ENCODE results near the gene FBLN1. TPM values are rescaled to one million over a fixed set of nuclear protein-coding genes. Genes with fewer than 3 reads are reported as not detected.
"Not testable (repeated sequence)": the region's sequence is repeated elsewhere in the genome, so short reads cannot be mapped to it uniquely, and the experiment has no call there.

FBLN1 gene
- total RNA-seq, 2 experiments from 2014 or later: not detected

DNA sequence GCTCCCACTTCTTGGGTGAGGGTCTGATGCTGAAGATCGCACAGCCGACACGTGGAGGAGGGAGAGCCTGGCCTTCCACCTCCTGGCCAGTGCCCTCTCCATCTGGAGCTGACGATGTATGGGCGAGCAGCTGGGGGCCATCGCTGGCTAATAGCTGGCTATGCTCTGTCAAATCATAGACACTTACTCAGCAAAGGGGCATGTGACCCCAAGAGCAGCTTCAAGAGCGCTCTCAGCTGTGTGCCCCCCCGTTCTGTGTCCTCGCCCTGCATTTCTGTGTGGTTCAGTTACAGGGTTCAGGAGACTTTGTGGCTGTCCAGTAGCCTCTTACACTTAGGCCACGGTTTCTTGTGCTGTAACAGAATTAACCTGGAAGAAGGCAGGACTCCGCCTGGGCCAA, 26.4 kb downstream of the FBLN1 start:
- POLR2A ChIA-PET: no interaction called here
- H3K4me1 Mint-ChIP-seq: no peaks in the 10 kb centered on the region
- no peaks in the 10 kb centered on the region for H3K9me3 Mint-ChIP-seq
- CTCF ChIA-PET: no interaction called here
- DNase-seq: no peak
- H3K27ac Mint-ChIP-seq: no peak overlapping the region
- no peaks in the 10 kb centered on the region for H3K36me3 Mint-ChIP-seq (ENCODE audit: low read depth)
- no peaks in the 10 kb centered on the region for H3K27me3 Mint-ChIP-seq
- no peak overlapping the region for H3K4me3 Mint-ChIP-seq

GRCh38 chr22:45529971-45530575, 27.4 kb downstream of the FBLN1 start:
- H3K36me3 Mint-ChIP-seq (ENCODE audit: low read depth): no peaks in the 10 kb centered on the region
- H3K27ac Mint-ChIP-seq: no peak overlapping the region
- H3K4me1 Mint-ChIP-seq: no peaks in the 10 kb centered on the region
- ChIA-PET POLR2A (no interaction called here), CTCF (no interaction called here)
- H3K4me3 Mint-ChIP-seq: no peak overlapping the region
- DNase-seq: no peak
- no peaks in the 10 kb centered on the region for H3K9me3 Mint-ChIP-seq
- H3K27me3 Mint-ChIP-seq: no peaks in the 10 kb centered on the region

DNA sequence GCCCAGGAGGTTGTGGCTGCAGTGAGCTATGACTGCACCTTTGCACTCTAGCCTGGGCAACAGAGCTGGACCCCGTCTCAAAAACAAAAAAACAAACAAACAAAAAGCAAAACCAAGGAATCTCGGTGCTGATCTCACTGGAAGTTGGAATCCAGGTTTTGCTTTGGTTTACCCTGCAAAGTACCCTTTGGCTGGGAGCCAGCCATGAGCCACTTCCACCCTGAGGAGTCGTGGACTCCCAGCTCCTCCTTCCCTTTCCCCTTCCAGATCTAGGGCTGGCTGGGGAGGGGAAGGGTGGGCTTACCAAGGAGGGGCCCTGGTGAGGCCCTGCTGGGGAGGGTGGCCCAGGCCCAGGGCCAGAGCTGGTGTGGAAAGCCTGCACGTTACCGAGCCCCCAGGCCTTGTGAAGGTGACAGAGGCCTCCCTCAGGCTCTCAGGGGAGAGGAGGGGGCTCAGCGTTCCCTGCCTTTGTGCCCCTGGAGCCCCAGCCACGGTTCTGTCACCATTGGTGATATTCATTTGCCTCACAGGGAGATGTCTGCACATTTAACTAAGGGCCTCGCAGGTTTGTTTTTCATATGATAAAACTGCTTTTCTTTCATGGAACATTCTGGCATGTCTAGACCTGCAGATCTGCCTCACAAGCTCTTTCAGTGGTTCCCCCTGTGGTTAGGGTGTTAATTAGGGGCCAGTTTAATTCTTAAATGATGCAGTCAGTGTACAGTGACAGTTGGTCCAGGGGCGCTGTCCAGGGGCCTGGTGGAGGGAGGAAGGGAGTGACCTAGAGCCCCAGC, 29.0 kb downstream of the FBLN1 start:
- H3K4me1 Mint-ChIP-seq: no peaks in the 10 kb centered on the region
- CTCF ChIA-PET: interaction anchor here (0.7 kb wide), 1 partner anchor 45 kb away, joined by 3 read pairs; no protein-coding TSS in a partner anchor
- no peak for DNase-seq
- no peak overlapping the region for H3K4me3 Mint-ChIP-seq
- H3K9me3 Mint-ChIP-seq: no peaks in the 10 kb centered on the region
- no peaks in the 10 kb centered on the region for H3K27me3 Mint-ChIP-seq
- POLR2A ChIA-PET: no interaction called here
- H3K36me3 Mint-ChIP-seq (ENCODE audit: low read depth): no peaks in the 10 kb centered on the region
- H3K27ac Mint-ChIP-seq: no peak overlapping the region

DNA sequence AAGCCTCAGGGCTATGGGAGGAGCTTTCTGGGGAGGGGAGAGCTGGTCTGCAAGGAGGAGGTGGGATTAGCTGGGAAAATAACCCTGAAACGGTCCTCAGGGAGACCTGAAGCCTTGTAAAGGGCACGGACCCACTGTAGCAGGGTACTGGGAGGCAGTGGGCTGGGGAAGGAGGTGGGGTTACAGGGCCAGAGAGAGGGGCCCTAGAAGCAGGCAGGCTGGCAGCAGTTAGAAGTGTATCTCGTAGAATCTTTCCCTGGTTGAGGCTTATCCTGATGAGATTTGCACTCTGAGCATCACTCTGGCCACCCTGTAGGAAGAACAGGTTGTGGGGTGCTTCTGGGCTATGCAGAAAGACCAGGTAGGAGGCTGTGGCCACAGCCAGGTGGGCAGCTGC, 29.6 kb downstream of the FBLN1 start:
- no peaks in the 10 kb centered on the region for H3K9me3 Mint-ChIP-seq
- CTCF ChIA-PET: no interaction called here
- POLR2A ChIA-PET: no interaction called here
- no peaks in the 10 kb centered on the region for H3K36me3 Mint-ChIP-seq (ENCODE audit: low read depth)
- H3K27me3 Mint-ChIP-seq: no peaks in the 10 kb centered on the region
- H3K27ac Mint-ChIP-seq: no peak overlapping the region
- no peaks in the 10 kb centered on the region for H3K4me1 Mint-ChIP-seq
- no peak overlapping the region for H3K4me3 Mint-ChIP-seq
- no peak for DNase-seq

DNA sequence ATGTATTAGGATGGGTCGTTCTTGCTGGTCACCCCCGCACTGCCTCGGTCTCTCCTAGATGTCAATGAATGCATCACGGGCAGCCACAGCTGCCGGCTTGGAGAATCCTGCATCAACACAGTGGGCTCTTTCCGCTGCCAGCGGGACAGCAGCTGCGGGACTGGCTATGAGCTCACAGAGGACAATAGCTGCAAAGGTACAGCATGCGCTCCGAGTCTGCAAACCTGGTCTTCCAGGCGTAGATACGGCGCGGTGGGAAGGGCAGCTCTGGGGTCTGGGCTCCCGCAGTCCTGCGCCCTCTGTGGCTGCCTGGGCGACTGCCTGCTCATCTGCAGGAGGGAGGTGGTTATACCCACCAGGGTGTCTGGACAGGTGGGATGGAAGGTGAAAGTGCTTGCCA, 31.0 kb downstream of the FBLN1 start:
- ChIA-PET POLR2A (no interaction called here), CTCF (interaction anchor here (0.6 kb wide), 2 partner anchors 22 to 275 kb away, joined by 3 read pairs; no protein-coding TSS in a partner anchor)
- no peak for DNase-seq
- Mint-ChIP-seq H3K9me3 (no peaks in the 10 kb centered on the region), H3K4me3 (no peak overlapping the region), H3K27ac (no peak overlapping the region), H3K27me3 (no peaks in the 10 kb centered on the region), H3K4me1 (no peaks in the 10 kb centered on the region), H3K36me3 (ENCODE audit: low read depth) (no peaks in the 10 kb centered on the region)

GRCh38 chr22:45534339-45535192, 31.9 kb downstream of the FBLN1 start:
- H3K27ac Mint-ChIP-seq: no peak overlapping the region
- DNase-seq: no peak
- no peak overlapping the region for H3K4me3 Mint-ChIP-seq
- H3K9me3 Mint-ChIP-seq: no peaks in the 10 kb centered on the region
- CTCF ChIA-PET: interaction anchor here (0.6 to 0.7 kb wide), 4 partner anchors 21 to 274 kb away, joined by 3 to 4 read pairs (median 3); no protein-coding TSS in a partner anchor
- H3K4me1 Mint-ChIP-seq: no peaks in the 10 kb centered on the region
- no peaks in the 10 kb centered on the region for H3K36me3 Mint-ChIP-seq (ENCODE audit: low read depth)
- POLR2A ChIA-PET: no interaction called here
- no peaks in the 10 kb centered on the region for H3K27me3 Mint-ChIP-seq

GRCh38 chr22:45535290-45535689, 32.6 kb downstream of the FBLN1 start:
- H3K36me3 Mint-ChIP-seq (ENCODE audit: low read depth): no peaks in the 10 kb centered on the region
- H3K4me3 Mint-ChIP-seq: no peak overlapping the region
- no peaks in the 10 kb centered on the region for H3K9me3 Mint-ChIP-seq
- no peaks in the 10 kb centered on the region for H3K4me1 Mint-ChIP-seq
- H3K27me3 Mint-ChIP-seq: no peaks in the 10 kb centered on the region
- ChIA-PET POLR2A (no interaction called here), CTCF (no interaction called here)
- H3K27ac Mint-ChIP-seq: no peak overlapping the region
- DNase-seq: no peak

DNA sequence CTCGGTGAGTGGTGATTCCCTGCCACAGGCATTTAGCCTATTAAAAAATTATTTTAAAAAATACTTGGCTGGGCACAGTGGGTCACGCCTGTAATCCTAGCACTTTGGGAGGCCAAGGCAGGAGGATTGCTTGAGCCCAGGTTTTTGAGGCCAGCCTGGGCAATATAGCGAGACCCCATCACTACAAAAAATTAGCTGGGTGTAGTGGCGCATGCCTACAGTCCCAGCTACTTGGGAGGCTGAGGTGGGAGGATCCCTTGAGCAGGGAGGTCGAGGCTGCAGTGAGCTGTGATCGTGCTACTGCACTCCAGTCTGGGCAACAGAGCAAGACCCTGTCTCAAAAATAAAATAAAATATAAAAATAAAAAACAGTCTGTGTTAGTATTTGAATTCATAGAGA, 33.2 kb downstream of the FBLN1 start:
- H3K27ac Mint-ChIP-seq; POLR2A ChIA-PET; H3K27me3 Mint-ChIP-seq; H3K36me3 Mint-ChIP-seq (ENCODE audit: low read depth); H3K4me1 Mint-ChIP-seq; H3K4me3 Mint-ChIP-seq; DNase-seq; H3K9me3 Mint-ChIP-seq; CTCF ChIA-PET: not testable (repeated sequence)

DNA sequence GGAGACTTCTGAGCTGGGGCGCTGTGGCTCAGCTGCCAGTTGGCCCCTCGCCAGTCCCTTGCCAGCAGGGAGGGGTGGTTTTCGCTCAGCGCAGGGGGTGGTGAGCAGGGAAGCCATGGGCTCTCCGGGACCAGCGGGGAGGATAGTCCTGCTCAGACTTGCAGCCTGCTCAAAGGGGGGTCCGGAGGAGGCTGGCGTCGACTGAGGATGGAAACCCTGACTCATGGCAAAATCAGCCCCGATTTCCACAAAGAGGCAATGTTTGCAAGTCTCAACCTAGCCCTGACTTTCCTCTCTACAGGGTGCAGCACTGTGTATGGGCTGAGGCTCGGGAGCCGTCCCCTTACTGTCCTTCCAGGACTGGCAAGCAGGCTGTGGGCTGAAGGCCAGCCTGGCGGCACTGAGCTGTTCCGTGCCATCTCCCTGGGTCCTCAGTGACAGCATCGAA, 35.1 kb downstream of the FBLN1 start:
- POLR2A ChIA-PET: no interaction called here
- no peak overlapping the region for H3K27ac Mint-ChIP-seq
- no peak for DNase-seq
- H3K4me3 Mint-ChIP-seq: no peak overlapping the region
- CTCF ChIA-PET: interaction anchor here (1.2 kb wide), 1 partner anchor 10 kb away, joined by 3 read pairs; no protein-coding TSS in a partner anchor
- H3K27me3 Mint-ChIP-seq: no peaks in the 10 kb centered on the region
- no peaks in the 10 kb centered on the region for H3K9me3 Mint-ChIP-seq
- no peaks in the 10 kb centered on the region for H3K4me1 Mint-ChIP-seq
- H3K36me3 Mint-ChIP-seq (ENCODE audit: low read depth): no peaks in the 10 kb centered on the region

DNA sequence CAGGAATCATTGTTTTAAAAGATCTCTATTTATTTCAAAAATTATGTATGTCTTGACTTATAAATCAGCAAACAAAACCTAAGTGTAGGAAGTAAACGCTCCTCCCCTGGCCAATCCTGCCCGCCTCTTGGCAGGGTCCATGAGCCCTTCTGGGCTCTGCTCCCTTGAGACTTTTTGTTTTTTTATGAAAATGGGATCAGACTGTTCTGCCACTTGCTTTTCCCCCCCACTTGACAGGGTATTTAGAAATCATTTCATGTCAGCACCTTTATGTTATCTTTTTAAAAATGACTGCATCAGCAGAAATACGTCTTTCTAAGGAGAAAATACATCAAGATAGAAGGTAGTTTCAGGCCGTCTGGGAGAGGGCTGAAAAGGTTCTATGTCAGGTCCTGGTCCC, 35.6 kb downstream of the FBLN1 start:
- ChIA-PET CTCF (no interaction called here), POLR2A (no interaction called here)
- no peaks in the 10 kb centered on the region for H3K27me3 Mint-ChIP-seq
- no peaks in the 10 kb centered on the region for H3K4me1 Mint-ChIP-seq
- no peaks in the 10 kb centered on the region for H3K9me3 Mint-ChIP-seq
- DNase-seq: no peak
- H3K4me3 Mint-ChIP-seq: no peak overlapping the region
- no peaks in the 10 kb centered on the region for H3K36me3 Mint-ChIP-seq (ENCODE audit: low read depth)
- no peak overlapping the region for H3K27ac Mint-ChIP-seq

- no peak for DNase-seq
- Mint-ChIP-seq H3K4me1 (no peaks in the 10 kb centered on the region), H3K27ac (no peak overlapping the region), H3K9me3 (no peaks in the 10 kb centered on the region), H3K36me3 (ENCODE audit: low read depth) (no peaks in the 10 kb centered on the region), H3K4me3 (no peak overlapping the region), H3K27me3 (no peaks in the 10 kb centered on the region)
- ChIA-PET CTCF (no interaction called here), POLR2A (no interaction called here)
Observed at GRCh38 chr22:45540122-45540521, 37.4 kb downstream of the FBLN1 start.

- ChIA-PET CTCF (no interaction called here), POLR2A (no interaction called here)
- H3K27ac Mint-ChIP-seq: no peak overlapping the region
- no peaks in the 10 kb centered on the region for H3K4me1 Mint-ChIP-seq
- no peaks in the 10 kb centered on the region for H3K36me3 Mint-ChIP-seq (ENCODE audit: low read depth)
- no peak for DNase-seq
- H3K4me3 Mint-ChIP-seq: no peak overlapping the region
- no peaks in the 10 kb centered on the region for H3K9me3 Mint-ChIP-seq
- H3K27me3 Mint-ChIP-seq: no peaks in the 10 kb centered on the region
Observed at GRCh38 chr22:45541382-45541979, 38.8 kb downstream of the FBLN1 start.

- H3K27ac Mint-ChIP-seq: no peak overlapping the region
- no peaks in the 10 kb centered on the region for H3K27me3 Mint-ChIP-seq
- H3K4me3 Mint-ChIP-seq: no peak overlapping the region
- POLR2A ChIA-PET: no interaction called here
- no peak for DNase-seq
- no peaks in the 10 kb centered on the region for H3K9me3 Mint-ChIP-seq
- H3K36me3 Mint-ChIP-seq (ENCODE audit: low read depth): no peaks in the 10 kb centered on the region
- CTCF ChIA-PET: no interaction called here
- H3K4me1 Mint-ChIP-seq: no peaks in the 10 kb centered on the region
Observed at GRCh38 chr22:45542001-45542520, 39.4 kb downstream of the FBLN1 start.
